Measurements from ENCODE around the gene TMED1.

- TF ChIP-seq EZH2phosphoT487 (IDR thresholded peaks at IDR 0.05; ENCODE audit: borderline replicate concordance) (no peak), SP1 (IDR thresholded peaks at IDR 0.05; ENCODE audit: low read depth) (no peak), RAD21 (IDR thresholded peaks at IDR 0.05; ENCODE audit: low read depth) (no peak), MAX (IDR thresholded peaks at IDR 0.05) (no peak), EZH2 (IDR thresholded peaks at IDR 0.05) (no peak), POLR2A (IDR thresholded peaks at IDR 0.05; ENCODE audit: borderline replicate concordance, extremely low read depth, insufficient read depth, insufficient read length) (no peak), ZFX (IDR thresholded peaks at IDR 0.05) (no peak), POLR2AphosphoS5 (IDR thresholded peaks at IDR 0.05; ENCODE audit: low read depth, low read length) (no peak)
- TF ChIP-seq, protein P1, sequence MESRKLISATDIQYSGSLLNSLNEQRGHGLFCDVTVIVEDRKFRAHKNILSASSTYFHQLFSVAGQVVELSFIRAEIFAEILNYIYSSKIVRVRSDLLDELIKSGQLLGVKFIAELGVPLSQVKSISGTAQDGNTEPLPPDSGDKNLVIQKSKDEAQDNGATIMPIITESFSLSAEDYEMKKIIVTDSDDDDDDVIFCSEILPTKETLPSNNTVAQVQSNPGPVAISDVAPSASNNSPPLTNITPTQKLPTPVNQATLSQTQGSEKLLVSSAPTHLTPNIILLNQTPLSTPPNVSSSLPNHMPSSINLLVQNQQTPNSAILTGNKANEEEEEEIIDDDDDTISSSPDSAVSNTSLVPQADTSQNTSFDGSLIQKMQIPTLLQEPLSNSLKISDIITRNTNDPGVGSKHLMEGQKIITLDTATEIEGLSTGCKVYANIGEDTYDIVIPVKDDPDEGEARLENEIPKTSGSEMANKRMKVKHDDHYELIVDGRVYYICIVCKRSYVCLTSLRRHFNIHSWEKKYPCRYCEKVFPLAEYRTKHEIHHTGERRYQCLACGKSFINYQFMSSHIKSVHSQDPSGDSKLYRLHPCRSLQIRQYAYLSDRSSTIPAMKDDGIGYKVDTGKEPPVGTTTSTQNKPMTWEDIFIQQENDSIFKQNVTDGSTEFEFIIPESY (IDR thresholded peaks at IDR 0.05; ENCODE audit: extremely low read depth, insufficient replicate concordance, low read length) = no peak
- TF ChIP-seq, protein P2, sequence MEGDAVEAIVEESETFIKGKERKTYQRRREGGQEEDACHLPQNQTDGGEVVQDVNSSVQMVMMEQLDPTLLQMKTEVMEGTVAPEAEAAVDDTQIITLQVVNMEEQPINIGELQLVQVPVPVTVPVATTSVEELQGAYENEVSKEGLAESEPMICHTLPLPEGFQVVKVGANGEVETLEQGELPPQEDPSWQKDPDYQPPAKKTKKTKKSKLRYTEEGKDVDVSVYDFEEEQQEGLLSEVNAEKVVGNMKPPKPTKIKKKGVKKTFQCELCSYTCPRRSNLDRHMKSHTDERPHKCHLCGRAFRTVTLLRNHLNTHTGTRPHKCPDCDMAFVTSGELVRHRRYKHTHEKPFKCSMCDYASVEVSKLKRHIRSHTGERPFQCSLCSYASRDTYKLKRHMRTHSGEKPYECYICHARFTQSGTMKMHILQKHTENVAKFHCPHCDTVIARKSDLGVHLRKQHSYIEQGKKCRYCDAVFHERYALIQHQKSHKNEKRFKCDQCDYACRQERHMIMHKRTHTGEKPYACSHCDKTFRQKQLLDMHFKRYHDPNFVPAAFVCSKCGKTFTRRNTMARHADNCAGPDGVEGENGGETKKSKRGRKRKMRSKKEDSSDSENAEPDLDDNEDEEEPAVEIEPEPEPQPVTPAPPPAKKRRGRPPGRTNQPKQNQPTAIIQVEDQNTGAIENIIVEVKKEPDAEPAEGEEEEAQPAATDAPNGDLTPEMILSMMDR (IDR thresholded peaks at IDR 0.05 in 2 of 3, conservative IDR thresholded peaks at IDR 0.05 in 1 of 3; ENCODE audit: borderline replicate concordance in 1 of 3, insufficient read depth in 1 of 3, low read depth in 2 of 3, low read length in 2 of 3) = no peak
Observed at GRCh38 chr19:10830370-10830769, 5.6 kb downstream of the TMED1 start.
